Stimulated activated naive CD4-positive, alpha-beta T cell (primary cell): ENCODE data around the gene SCNN1A.

Source experiments
- DNase-seq, 6 experiments: peaks; one replicate each; lab custom pipeline; 2025; lab: John Stamatoyannopoulos, UW

SCNN1A gene

GRCh38 chr12:6368906-6369525, 6.3 kb downstream of the SCNN1A start:
- no peak for DNase-seq

GRCh38 chr12:6367969-6368892, 7.1 kb downstream of the SCNN1A start:
- no peak for DNase-seq

- DNase-seq: peak in 4 of 6 experiments; percentile 22 to 48 (median 39)
Measured at GRCh38 chr12:6367065-6367968, 8.0 kb downstream of the SCNN1A start.

- peak in 2 of 6 experiments; percentile 30 to 65 for DNase-seq
Measured at GRCh38 chr12:6364044-6364374, 11.4 kb downstream of the SCNN1A start.

GRCh38 chr12:6363330-6364043, 11.9 kb downstream of the SCNN1A start:
- DNase-seq: peak in 5 of 6 experiments; percentile 36 to 71 (median 51)

- DNase-seq: no peak
Measured at GRCh38 chr12:6363010-6363329, 12.4 kb downstream of the SCNN1A start.

- DNase-seq: no peak
Measured at GRCh38 chr12:6362403-6362802, 13.0 kb downstream of the SCNN1A start.

- peak in 3 of 6 experiments; percentile 25 to 57 (median 37) for DNase-seq
Measured at GRCh38 chr12:6361834-6362233, 13.5 kb downstream of the SCNN1A start.

GRCh38 chr12:6360578-6361490, 14.5 kb downstream of the SCNN1A start:
- DNase-seq: no peak

- no peak for DNase-seq
Measured at GRCh38 chr12:6360080-6360571, 15.2 kb downstream of the SCNN1A start.

GRCh38 chr12:6358881-6359280, 16.5 kb downstream of the SCNN1A start:
- no peak for DNase-seq

- DNase-seq: no peak
Measured at GRCh38 chr12:6356374-6356820, 19.0 kb downstream of the SCNN1A start.

- no peak for DNase-seq
Measured at GRCh38 chr12:6355491-6356373, 19.6 kb downstream of the SCNN1A start.

- DNase-seq: no peak
Measured at GRCh38 chr12:6354495-6355393, 20.6 kb downstream of the SCNN1A start.

- DNase-seq: no peak
Measured at GRCh38 chr12:6352193-6353173, 22.9 kb downstream of the SCNN1A start.

- no peak for DNase-seq
Measured at GRCh38 chr12:6351622-6352021, 23.7 kb downstream of the SCNN1A start.
